Kidney (tissue), 14 donors: ENCODE results near the gene IMMT. TPM values are rescaled to one million over a fixed set of nuclear protein-coding genes. Genes with fewer than 3 reads are reported as not detected.

ENCODE experiments used
- DNase-seq, 5 donors: peaks; one replicate each; pipeline ENCODE4 v3.0.0-alpha.2; 2013 to 2020
- FAIRE-seq: peaks from 2 replicates; lab custom pipeline; 2012; peaks lifted over from hg19 to GRCh38; lab: Jason Lieb, UNC
- H3K27ac ChIP-seq, 2 donors: one replicate each; pipeline ENCODE4 v1.7.0; 2013; ENCODE audit warnings: low read depth in 2 of 2, low read length in 2 of 2, inconsistent platforms in 1 of 2
- H3K27me3 ChIP-seq: one replicate; pipeline ENCODE4 v1.7.1; 2013; ENCODE audit warnings: low read length, inconsistent platforms; ENCODE audit not compliant: control insufficient read depth, insufficient read depth
- H3K36me3 ChIP-seq, 3 donors: one replicate each; pipeline versions ENCODE4 v1.7.0 to v1.7.1; 2013; ENCODE audit warnings: low read length in 3 of 3, control low read depth in 1 of 3, inconsistent platforms in 1 of 3; ENCODE audit not compliant: insufficient read depth in 3 of 3, control insufficient read depth in 2 of 3
- H3K4me1 ChIP-seq, 3 donors: one replicate each; pipeline versions ENCODE4 v1.7.0 to v1.7.1; 2013; ENCODE audit warnings: low read length in 3 of 3, inconsistent platforms in 1 of 3, low read depth in 1 of 3; ENCODE audit not compliant: control insufficient read depth in 2 of 3, insufficient read depth in 2 of 3
- H3K4me3 ChIP-seq, 3 donors: one replicate each; pipeline versions ENCODE4 v1.7.0 to v1.8.1; 2013; ENCODE audit warnings: low read length in 3 of 3, control low read depth in 1 of 3, inconsistent platforms in 1 of 3
- H3K9ac ChIP-seq, 3 donors: one replicate each; pipeline versions ENCODE4 v1.7.0 to v1.7.1; 2013; ENCODE audit warnings: low read length in 3 of 3, control low read depth in 1 of 3, inconsistent platforms in 1 of 3
- H3K9me3 ChIP-seq, 3 donors: one replicate each; pipeline versions ENCODE4 v1.7.0 to v1.7.1; 2013; ENCODE audit warnings: low read length in 3 of 3, control low read depth in 1 of 3, inconsistent platforms in 1 of 3; ENCODE audit not compliant: control insufficient read depth in 2 of 3, insufficient read depth in 1 of 3
- intact Hi-C: fragments of 100-400 bp; cut with DNase I; formaldehyde crosslinking; loops from one replicate; pipeline ENCODE4 v1.11.1; 2022
- polyA plus RNA-seq: library from polyadenylated mRNA; stranded (reverse); fragments of 350-450 nt; fragmentation: Illumina TruSeq; extraction: RNeasy Lipid Tissue Mini Kit (QIAGEN cat#74804); gene quantifications from one replicate; pipeline ENCODE4 v1.2.3, GENCODE V29; 2014; ENCODE audit warnings: low read depth, low replicate concordance; ENCODE audit not compliant: insufficient read depth
- total RNA-seq: library from RNA; stranded (reverse); fragmentation: NEBNext Ultra II Directional; extraction: Animal tissue kit (Norgen Biotek cat#: 25700); gene quantifications from one replicate; pipeline ENCODE4 v1.2.1, GENCODE V29; 2021
- TF ChIP-seq, protein P1 (sequence below): IDR thresholded peaks from 3 replicates; pipeline ENCODE4 v1.5.1; 2012; ENCODE audit warnings: mild to moderate bottlenecking, moderate library complexity, borderline replicate concordance; ENCODE audit not compliant: insufficient read depth; ENCODE audit errors: extremely low read depth
- donor health status: control.
- donor health status: control.
- donor health status: control.
- donor health status: control.
- donor health status: control.
- donor health status: DM: yes; HTN: yes; CAD: no.
- donor health status: Normal renal cell carcinoma (clear cell type).

IMMT gene
- total and polyA plus RNA-seq, 2 donors from 2014 or later: 74.0 to 113 TPM

DNA sequence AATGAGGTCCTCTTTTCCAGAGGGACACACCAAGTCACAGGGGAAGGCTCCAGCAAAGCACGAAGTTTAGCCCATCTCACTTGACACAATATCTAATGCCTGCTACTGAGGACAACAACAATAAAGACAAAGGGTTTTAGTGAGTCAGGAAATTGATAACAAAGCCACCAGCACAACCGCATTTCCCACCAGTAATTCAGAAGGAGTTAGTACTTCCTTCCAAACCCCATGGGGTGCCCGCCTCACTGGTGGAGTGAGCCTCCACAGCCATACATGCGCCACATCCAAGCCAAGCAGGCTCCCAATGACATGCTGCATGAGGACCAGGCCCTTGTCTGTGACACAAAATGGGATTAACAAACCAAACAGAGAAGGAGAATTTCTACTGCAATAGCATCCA, 44.1 kb upstream of the IMMT start:
- H3K27ac ChIP-seq: no peak overlapping the region
- H3K27me3 ChIP-seq: no peaks in the 10 kb centered on the region
- H3K9ac ChIP-seq: no peak overlapping the region
- FAIRE-seq: no peak
- no peaks in the 10 kb centered on the region for H3K36me3 ChIP-seq
- no peaks in the 10 kb centered on the region for H3K9me3 ChIP-seq
- H3K4me1 ChIP-seq: no peaks in the 10 kb centered on the region
- TF ChIP-seq, protein P1, sequence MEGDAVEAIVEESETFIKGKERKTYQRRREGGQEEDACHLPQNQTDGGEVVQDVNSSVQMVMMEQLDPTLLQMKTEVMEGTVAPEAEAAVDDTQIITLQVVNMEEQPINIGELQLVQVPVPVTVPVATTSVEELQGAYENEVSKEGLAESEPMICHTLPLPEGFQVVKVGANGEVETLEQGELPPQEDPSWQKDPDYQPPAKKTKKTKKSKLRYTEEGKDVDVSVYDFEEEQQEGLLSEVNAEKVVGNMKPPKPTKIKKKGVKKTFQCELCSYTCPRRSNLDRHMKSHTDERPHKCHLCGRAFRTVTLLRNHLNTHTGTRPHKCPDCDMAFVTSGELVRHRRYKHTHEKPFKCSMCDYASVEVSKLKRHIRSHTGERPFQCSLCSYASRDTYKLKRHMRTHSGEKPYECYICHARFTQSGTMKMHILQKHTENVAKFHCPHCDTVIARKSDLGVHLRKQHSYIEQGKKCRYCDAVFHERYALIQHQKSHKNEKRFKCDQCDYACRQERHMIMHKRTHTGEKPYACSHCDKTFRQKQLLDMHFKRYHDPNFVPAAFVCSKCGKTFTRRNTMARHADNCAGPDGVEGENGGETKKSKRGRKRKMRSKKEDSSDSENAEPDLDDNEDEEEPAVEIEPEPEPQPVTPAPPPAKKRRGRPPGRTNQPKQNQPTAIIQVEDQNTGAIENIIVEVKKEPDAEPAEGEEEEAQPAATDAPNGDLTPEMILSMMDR: no peak
- intact Hi-C loops: no loop called here
- no peak for DNase-seq
- H3K4me3 ChIP-seq: no peak overlapping the region

DNA sequence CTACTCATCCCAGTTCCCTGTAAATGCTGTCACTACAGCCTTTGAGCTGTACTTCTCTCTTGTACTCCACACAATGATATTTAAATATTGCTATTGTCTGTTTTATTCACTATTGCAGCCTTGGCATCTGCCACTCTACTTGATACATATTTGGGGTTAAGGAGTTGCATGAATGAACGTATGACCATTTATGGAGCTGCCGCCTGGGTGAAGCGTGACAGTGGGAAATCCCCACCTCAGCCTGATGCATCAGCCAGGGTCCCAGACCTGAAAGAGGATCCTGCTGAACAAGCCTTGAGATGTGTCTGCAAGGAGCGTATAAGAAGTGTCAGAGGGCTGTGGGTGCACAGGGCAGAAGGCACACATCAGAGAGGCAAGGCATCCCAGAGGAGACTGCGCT, 43.1 kb upstream of the IMMT start:
- Histone ChIP-seq H3K27me3 (no peaks in the 10 kb centered on the region), H3K36me3 (no peaks in the 10 kb centered on the region), H3K9me3 (no peaks in the 10 kb centered on the region), H3K9ac (no peak overlapping the region), H3K4me3 (no peak overlapping the region), H3K4me1 (no peaks in the 10 kb centered on the region), H3K27ac (no peak overlapping the region)
- DNase-seq: no peak
- intact Hi-C loops: no loop called here
- TF ChIP-seq, protein P1: no peak
- no peak for FAIRE-seq

DNA sequence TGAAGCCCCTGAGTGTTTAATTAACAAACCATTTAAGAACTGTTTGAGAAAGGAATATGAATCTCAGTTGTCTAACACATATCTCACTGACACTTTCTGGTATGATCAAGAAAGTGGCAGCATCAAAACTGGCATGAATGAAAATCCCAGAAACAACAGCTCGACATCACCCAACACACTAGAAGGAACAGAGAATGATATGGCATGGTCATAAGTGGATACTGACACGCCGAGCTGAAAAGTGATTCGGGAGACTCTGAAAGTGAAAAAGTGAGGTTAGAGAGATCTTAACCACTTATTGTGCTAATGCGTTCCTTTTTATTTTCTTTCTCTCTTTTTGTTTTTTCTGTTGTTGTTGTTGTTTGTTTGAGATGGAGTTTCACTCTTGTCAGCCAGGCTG, 41.9 kb upstream of the IMMT start:
- Histone ChIP-seq H3K4me1 (no peaks in the 10 kb centered on the region), H3K9ac (no peak overlapping the region), H3K4me3 (no peak overlapping the region), H3K36me3 (no peaks in the 10 kb centered on the region), H3K9me3 (no peaks in the 10 kb centered on the region), H3K27me3 (no peaks in the 10 kb centered on the region), H3K27ac (no peak overlapping the region)
- intact Hi-C loops: no loop called here
- DNase-seq (no peak), FAIRE-seq (no peak)
- TF ChIP-seq, protein P1: no peak
